ENCODE results near the gene EPHB2.

Gene EPHB2

GRCh38 chr1:22722901-22723550 lies 12.4 kb downstream of the EPHB2 start:
- no peak for DNase-seq

GRCh38 chr1:22727873-22728272 lies 17.2 kb downstream of the EPHB2 start:
- no peak for DNase-seq

GRCh38 chr1:22728751-22729399 lies 18.2 kb downstream of the EPHB2 start:
- DNase-seq = no peak

- no peak for DNase-seq
These were observed 18.7 kb downstream of the EPHB2 start for GRCh38 chr1:22729400-22729773.

GRCh38 chr1:22729912-22730311 lies 19.3 kb downstream of the EPHB2 start:
- DNase-seq = no peak

GRCh38 chr1:22731924-22732720 lies 21.5 kb downstream of the EPHB2 start:
- DNase-seq = peak in 1 of 3 donors; percentile 27

GRCh38 chr1:22733643-22734042 lies 23.0 kb downstream of the EPHB2 start:
- DNase-seq = no peak

GRCh38 chr1:22736501-22737080 lies 26.0 kb downstream of the EPHB2 start:
- no peak for DNase-seq

- no peak for DNase-seq
These were observed 26.9 kb downstream of the EPHB2 start for GRCh38 chr1:22737374-22738068.

GRCh38 chr1:22738069-22738435 lies 27.4 kb downstream of the EPHB2 start:
- DNase-seq = peak in 2 of 3 donors; percentile 23 to 47

- no peak for DNase-seq
These were observed 27.9 kb downstream of the EPHB2 start for GRCh38 chr1:22738522-22738921.

- peak; percentile 64 to 85 (median 68) for DNase-seq
These were observed 29.2 kb downstream of the EPHB2 start for GRCh38 chr1:22739648-22740385.

- no peak for DNase-seq
These were observed 30.5 kb downstream of the EPHB2 start for GRCh38 chr1:22741118-22741517.

- DNase-seq = peak; percentile 74 to 81 (median 79)
These were observed 35.3 kb downstream of the EPHB2 start for GRCh38 chr1:22745669-22746585.

- DNase-seq = no peak
These were observed 36.5 kb downstream of the EPHB2 start for GRCh38 chr1:22747021-22747734.

- DNase-seq = no peak
These were observed 37.1 kb downstream of the EPHB2 start for GRCh38 chr1:22747735-22748073.

- no peak for DNase-seq
These were observed 38.9 kb downstream of the EPHB2 start for GRCh38 chr1:22749503-22749902.

- DNase-seq = peak; percentile 82 to 90 (median 90)
These were observed 39.5 kb downstream of the EPHB2 start for GRCh38 chr1:22749919-22750684.

GRCh38 chr1:22750685-22751051 lies 40.0 kb downstream of the EPHB2 start:
- DNase-seq = no peak

GRCh38 chr1:22751124-22751531 lies 40.5 kb downstream of the EPHB2 start:
- DNase-seq = no peak

Measured in suppressor macrophage treated with lipopolysaccharide for 1 hour (primary cell).